SIG-M5 (cell line): Measurements from ENCODE around the gene COL17A1.

Experiments used
- DNase-seq: peaks from one replicate; lab custom pipeline; 2025; lab: John Stamatoyannopoulos, UW

Gene COL17A1

DNA sequence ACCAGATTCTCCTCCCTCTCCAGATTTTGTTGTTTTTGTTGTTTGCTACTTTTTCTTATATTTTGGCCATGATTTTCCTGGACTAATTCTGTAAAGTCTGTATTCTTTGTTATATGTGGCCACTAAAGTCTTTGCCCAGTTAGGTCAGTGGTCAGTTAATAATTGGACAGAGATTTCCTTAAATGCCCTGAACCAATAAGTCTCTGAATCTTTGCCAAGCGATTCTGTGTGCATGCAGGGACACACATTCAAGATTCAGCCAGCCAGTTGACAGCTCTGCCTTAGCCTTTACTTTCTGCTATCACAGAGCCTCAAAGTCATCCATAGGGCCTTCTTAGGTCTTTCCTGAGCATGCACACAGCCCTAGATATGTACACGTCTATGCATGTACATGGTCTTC lies 11.0 kb upstream of the COL17A1 start:
- no peak for DNase-seq

DNA sequence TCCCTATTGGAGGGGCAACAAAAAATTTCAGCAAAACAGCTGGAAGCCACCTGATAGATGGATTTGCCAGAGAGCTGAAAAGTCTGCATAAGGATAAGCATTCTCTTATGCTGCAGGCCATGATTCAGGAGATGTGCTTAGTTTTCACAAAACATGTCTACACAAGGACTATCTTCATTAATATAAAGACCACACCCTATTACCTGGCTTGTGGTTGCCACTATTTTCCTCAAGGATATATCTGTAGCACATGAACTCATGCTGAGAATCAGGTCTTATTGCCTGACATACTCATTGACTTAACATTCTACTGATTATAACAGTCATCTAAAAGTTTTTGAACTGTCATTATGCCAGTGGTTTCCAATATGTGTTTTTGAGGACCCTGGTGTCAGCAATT lies 7.1 kb upstream of the COL17A1 start:
- no peak for DNase-seq

DNA sequence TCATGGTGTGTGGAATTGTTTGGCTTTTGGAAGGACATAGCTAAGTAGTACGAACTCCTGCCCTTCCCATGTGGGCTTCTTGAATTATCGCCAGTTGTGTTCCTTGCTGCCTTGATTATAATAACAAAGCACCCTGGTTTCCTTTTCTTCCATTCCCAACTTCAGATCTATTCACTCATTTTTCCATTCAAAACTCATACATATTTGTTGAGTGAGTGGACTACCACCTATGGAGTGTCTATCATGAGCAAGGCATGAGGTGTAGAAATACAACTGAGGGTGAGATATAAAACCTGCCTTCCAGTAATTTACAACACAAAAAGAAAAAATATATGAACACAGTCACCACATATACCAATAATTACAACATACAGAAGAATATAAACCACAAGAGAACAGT lies 4.9 kb upstream of the COL17A1 start:
- no peak for DNase-seq

DNA sequence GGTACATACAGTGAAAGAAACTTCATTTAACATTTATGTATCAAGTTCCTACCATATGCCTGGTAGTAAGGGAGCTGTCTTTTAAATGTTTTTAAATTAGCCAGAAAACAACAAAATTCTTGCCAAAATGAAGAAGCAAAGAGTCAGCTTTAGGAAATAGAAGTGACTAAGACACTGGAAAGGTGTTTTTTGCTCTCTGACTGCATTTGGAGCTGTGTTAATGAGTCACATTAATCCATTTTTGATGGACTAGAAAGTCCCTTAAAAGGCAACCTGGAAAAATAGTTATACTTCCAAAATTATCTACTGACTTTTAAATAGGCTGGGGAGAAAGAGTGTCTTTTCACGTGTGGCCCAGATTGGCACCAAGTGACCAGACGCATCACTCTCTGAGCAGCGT lies 3.9 kb upstream of the COL17A1 start:
- DNase-seq, result no peak

DNA sequence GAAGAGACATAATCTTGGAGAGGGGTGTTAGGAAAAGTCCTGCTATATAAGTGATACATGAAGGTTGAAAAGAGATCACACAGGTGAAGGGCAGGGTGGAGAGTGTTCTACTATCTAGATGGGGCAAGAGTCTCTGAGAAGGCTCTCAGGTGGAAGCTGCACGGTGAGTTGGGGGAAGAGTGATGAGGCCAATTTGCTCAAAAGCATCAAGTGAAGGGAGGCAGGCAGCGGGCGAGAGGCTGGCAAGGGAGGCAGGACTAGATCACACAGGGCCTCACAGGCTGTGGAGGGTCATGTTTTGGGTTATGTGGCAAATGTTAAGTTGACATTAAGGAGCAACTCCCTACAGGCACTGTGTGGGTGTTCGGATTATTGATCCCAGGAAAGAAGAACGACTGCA lies 2.6 kb upstream of the COL17A1 start:
- DNase-seq, result no peak

DNA sequence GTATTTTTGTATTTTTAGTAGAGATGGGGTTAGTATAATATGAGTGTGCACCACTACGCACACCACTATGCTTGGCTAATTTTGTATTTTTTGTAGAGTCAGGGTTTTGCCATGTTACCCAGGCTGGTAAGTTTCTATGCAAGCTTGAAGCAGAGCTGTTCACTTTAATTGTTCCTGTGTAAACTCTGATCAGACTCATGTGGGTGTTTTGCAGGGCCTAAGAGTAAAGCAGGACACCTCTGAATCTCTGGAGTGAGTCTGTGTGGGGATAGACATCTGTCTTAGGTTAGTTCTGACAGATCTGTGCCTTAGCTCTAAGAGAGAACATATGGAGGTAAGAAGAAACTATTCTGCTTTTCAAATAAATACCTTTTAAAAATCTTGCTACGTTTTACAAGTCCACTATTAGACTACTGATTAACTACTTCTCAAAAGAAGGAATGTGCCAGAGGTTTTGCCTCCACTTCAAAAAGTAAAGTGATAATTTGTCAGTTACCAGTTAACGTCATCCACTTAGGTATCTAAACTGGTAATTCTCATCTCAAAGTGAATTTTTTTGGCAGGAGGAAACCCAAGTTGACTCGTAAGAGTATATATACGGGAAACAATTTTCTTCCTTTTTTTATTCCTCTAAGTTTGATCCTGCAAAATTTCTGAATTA lies 1.1 kb downstream of the COL17A1 start:
- DNase-seq, result no peak

DNA sequence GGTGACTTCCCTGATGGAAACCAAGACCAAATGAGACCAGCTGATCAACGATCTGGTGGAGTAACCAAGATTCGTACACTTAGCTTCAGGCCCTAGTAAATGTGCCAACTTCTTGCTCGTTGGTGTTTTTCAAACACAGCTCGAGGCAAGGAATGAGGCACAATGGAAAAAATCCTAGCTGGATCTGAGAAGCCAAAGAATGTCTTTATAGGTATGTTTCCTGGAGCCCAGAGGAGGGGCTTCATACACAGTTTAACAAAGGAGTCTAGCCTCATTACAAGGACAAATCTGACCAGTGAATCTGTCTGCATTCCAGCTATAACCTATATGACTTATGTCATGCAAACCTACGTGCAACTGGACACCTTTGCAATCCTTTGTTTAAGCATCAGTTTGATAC lies 3.7 kb downstream of the COL17A1 start:
- no peak for DNase-seq

DNA sequence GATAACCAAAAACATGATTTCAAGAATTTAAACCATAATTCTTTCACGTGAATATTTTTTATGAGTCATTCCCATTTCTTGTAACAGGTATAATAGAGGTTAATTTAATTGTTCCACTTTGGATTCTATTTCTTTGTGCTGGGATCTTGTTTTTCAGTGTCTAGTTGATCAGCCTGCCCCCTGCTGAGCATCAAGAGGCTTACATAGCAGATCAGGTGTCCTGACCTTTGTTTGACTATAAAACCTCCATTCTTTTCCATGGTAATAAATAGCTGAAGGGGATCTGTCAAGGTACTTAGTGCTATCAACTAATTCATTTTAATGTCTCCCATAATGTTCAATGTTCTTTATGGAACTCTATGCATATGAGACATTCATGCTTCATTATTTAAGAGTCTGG lies 4.9 kb downstream of the COL17A1 start:
- DNase-seq, result no peak

DNA sequence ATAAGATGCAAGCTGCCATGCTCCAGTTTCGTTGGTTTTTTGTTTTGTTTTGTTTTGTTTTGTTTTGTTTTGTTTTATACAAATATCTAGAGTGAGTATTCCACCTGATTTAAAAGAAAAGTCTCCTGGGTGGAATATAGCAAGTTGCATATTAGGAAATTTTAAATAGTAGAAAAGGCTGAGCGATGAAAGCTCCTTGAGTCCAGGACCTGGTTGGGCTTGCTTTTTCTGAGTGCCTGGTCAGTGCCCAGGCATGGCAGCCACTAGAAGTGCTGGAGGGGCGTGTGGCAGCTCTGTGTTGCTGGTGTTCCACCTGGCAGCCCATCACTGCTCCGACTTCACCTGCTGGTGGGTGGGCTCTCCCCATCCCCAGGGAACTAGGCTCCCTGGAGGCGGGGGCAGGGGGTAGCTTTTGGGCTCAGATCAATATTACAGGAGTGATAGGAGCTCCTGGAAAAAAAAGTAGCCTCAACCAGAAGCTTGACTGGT lies 8.0 kb downstream of the COL17A1 start:
- no peak for DNase-seq

DNA sequence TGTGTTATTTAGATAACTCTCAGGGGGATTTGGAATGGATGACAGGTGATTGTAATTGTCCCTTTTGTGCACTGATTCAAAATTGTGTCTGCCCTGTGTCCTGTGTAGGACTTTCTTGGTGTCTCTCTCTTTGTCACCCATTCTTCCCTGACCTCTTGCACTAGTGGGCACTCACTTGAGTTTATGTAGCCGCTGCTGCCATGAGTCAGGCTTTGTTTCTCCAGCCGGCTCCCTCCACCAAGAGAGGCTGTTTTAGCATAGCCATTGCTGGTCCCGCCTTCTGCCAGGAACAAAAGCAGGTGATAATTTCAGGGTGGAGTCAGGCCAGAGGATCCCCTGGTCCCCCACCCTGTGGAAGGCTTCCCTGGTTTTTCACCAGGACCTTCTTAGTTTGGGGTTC lies 8.4 kb downstream of the COL17A1 start:
- DNase-seq, result no peak

DNA sequence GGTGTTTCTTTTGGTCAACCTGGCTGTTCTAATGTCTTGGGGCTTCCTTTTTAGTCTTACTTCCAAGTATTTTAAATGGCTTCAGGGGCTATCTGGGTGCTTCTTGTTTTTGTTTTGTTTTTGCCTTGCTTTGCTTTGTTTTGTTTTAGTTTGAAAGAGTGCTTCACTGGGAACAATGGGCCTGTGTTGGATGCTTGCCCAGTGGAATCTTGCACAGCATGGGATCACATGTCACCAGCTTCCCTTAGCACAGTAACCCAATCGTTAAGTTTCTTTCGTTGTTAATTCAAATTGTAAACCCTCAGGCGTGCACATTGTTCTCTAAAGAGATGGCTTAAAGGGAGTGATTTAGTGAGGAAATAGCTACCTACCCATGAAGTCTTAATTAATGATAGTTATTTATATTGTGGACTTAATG lies 8.9 kb downstream of the COL17A1 start:
- DNase-seq, result no peak

DNA sequence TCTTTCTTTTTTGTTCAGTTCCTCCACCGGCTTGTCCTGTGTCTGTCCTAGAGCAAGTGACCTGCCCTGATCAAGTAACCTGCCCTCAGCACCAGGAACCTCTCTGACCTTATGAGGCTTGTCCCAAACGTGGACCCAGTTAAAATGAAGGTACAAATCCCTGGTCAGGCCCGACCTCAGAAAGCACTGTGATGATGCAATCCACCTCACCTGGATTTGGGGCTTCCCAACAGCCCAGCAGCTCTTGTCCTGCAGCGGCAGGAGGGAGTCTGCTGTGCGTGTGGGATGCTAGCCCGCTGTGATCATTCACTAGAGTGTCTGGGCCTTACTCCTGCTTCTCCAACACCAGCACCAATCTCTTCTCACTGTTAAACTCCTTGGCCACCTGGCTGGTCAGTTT lies 11.2 kb downstream of the COL17A1 start:
- DNase-seq, result no peak

DNA sequence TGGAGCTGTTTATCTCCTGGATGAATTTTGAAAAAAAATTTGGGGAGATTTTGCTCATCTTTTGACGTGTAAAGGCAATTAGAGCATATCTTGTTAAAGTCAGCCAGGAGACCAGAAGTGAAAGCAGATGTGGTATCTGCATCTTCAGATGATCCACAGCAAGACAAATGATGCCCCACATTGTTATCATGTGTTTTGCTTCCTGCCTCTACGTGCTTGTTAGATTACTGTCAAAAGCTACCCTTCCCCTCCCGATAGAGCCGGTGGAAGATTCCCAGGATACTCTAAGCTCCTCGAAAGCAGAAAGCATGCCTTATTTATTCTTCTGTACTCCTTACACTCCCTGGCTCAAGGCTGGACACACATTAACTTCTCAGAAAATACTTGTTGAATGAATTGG lies 12.9 kb downstream of the COL17A1 start:
- DNase-seq, result no peak

DNA sequence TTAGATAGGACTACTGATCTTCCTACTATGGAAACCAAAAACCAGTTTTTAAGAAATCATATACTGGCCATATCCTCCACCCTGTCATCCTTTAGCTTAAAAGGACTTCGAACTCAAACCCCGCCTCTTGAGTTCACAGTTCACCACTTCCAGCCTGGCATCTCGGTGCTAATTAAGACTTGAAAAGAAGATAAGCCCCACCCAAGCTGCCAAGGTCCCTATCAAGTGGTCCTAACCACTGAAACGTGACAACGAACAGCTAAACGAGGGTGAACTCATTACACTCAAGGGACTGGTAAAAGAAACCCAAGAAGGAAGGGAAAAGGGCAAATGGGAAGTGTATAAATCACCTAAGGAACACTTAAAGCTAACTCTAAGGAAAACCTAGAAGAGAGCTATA lies 16.1 kb downstream of the COL17A1 start:
- no peak for DNase-seq

DNA sequence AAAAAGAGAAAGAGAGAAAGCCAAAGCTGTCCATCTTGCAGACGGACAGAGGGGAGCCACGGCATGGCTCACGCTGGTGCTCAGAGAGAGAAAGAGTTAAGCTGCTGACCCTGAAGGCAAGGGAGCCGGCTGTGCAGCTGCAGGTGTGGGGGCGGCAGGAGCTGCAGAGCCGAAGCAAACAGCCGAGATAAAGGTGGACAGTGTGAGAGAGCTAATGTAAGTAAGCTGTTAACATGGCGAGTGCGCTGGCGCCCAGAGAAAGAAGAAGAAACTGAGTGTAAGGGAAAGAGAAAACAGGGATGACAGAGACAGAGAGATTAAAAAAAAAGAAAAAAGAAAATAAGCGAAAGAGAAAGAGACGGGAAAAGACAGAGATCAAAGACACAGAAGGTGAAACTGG lies 18.2 kb downstream of the COL17A1 start:
- DNase-seq, result no peak

DNA sequence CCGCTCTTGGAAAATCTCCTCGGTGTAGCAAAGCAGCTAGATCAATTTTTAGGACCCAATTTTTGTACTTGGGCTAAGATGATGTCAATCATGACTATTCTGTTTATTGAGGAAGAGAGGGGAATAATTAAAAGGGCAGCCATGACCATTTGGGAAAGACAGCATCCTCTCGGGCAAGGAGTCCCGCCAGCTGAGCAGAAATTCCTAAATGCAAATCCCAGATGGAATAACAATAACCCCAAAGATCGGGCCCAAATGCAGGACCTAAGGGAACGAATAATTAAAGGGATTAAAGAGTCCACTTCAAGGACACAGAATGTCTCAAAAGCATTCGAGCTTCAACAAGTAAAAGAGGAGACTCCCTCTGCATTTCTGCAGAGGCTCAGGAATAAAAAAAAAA lies 18.7 kb downstream of the COL17A1 start:
- DNase-seq, result no peak

DNA sequence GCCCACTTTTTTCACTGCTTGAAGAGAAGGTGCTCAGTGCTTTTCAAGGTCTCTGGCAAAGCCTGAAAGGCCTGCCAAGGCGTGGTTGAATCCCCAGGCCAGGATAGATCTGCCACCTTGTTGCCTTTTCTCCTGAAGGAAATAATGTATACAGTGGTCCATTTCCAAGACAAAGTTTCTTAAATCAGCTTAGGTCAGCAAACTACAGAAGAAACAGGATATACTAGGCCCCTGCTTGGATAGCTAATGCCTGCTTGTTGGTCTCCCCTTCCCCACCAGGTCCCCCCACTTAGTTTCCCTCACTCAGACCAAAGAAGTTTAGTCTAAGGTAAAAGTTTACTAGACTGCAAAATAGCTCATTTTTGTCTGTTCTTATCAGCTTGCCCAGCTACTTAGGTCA lies 19.9 kb downstream of the COL17A1 start:
- no peak for DNase-seq

DNA sequence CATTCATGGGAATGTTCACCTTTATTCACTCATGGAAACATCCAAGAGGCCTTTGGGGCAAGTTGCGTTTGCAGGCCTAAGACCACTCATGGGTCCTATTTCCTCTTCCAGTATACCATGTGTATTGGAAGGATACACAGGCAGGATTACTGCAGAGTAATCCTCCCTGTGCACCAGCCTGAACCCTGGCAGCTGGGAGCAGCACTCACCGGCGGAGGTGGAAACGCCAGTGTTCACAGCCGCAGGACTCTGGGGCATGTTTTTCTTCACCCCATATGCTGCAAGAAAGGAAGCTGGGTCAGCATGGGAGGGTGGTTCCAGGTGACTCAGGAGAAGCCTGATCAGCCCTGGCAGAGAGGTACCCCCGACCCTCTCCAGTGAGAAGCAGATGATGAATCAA lies 24.5 kb downstream of the COL17A1 start:
- DNase-seq, result no peak

DNA sequence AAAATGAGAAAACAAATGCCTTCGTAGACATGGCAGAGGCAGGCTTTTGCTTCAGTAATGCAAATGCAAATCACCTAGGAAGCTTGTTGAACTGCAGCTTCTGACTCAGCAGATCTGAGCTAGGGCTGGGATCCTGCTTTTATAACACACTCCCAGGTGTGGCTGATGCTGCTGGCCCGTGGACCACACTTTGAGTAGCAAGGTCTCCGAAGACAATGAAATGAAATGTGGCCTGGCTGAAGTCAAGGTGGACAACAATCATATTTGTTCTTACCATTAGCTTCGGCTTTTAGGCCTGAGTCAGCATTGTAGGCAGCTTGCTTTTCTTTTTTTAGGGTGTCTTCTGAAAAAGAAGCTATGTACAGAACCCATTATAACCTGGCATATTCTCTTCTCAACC lies 26.3 kb downstream of the COL17A1 start:
- DNase-seq, result no peak

DNA sequence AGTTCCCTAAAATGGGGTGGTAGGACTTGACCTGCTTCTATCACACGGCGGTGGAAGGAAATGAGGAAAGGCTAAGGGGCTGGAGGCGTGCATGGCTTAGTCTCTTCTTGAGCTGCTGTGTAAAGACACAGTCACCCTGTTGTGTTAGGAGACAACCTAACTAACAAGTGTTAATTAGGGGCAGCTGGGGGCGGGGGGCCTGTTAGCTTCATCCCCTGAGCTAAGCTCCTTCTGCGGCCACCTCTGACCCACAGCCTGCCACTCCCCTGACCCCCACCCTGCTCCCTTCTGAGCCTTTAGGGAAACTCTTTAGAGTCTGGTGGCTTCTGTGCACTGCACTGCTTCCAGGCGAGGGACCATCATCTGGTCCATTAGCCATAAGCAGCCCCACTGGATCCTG lies 28.0 kb downstream of the COL17A1 start:
- no peak for DNase-seq

DNA sequence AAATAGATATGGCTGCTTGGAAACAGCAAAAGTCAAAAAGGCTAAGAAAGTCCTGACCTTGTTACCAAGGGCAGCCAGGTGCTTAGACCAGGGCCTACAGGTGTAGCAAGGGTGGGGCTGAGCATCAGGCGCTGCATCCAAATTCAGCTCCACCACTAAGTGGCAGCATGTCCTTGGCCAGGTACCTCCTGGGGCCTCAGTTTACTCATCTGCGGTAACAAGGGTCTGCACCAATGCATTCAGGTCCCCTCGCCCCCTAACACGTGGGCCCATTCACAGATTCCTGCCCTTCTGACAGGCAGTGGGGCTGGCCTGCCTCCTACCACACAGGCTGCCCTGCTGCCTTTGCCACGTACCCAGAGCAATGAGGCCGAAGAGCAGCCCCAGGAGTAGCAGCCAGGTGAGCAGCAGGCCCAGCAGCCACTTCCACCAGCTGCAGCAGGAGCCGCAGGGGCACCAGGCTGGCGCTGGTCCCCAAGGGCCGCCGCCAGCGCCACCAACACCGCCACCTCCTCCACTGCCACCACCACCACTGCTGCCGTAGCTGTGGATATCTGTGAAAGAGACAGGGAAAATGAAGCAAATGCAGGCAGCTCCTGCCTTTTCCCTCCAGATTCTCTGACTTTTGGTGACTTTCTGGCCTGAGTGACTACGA lies 28.9 kb downstream of the COL17A1 start:
- no peak for DNase-seq

DNA sequence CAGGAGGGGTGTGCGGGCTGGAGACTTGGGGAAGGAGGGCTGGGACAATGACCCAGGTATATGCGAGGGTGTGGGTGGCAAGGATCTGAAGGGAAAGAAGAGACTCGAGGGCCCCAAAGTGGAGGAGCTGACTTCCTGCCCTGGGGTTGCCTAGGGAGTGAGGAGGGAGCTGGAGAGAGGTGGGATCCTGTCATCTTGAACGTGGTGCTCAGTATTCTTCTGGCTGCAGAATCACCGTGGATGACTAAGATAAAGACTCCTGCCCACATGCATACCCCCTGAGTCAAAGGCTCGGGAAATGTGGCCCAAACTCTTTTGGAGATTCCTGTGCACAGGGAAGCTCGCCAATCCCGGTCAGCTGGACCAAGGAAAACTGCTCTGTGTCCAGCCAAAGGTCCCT lies 31.2 kb downstream of the COL17A1 start:
- no peak for DNase-seq

DNA sequence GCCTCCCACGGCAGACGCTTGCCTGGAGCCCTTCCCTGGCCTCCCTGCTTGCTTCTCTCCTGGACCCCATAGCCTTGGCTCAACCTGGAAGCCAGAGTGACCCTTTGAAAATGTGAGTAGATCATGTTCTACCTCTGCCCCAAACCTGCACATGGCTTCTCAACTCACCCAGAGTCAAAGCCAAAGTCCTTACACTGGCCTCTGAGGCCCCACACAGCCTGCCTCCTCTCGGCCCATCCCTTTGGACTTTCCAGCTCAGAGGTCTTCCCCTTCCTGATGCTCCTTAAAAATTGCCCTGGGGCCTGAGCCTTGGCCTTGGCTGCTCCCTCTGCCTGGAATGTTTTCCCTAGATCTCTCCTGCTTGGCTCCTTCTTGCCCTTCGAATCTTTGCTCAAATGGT lies 32.5 kb downstream of the COL17A1 start:
- DNase-seq, result no peak

DNA sequence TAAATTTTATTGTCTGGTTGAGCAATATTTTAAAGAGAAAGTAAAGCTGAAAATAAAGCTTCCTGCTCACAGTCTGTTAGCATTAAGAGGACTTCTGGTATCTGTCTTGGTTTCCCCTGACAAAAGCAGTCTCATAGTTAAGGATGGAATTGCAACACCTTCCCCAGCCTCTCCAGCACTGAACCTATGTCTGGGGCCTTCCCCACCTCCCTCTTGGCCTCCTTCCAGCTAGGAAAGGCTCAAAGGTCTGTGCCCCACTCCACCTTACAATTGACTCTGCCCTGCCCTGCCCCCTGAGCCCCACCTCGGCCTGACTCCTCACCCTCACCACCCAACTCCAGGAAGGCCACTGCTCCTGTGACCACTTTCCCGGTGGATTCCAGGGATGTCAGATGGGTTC lies 33.2 kb downstream of the COL17A1 start:
- DNase-seq, result no peak
